Stimulated activated CD8-positive, alpha-beta memory T cell treated with anti-CD3 and anti-CD28 coated beads, Interleukin-4, amount 100 ng/mL, for 4 hours (primary cell): ENCODE results near the gene CYP2F1.

ENCODE experiments used
- DNase-seq, 2 donors: peaks; one replicate each; pipeline ENCODE4 v3.0.0-alpha.2; 2020; ENCODE audit warnings: low read depth in 2 of 2, low spot score in 1 of 2

The CYP2F1 gene

DNA sequence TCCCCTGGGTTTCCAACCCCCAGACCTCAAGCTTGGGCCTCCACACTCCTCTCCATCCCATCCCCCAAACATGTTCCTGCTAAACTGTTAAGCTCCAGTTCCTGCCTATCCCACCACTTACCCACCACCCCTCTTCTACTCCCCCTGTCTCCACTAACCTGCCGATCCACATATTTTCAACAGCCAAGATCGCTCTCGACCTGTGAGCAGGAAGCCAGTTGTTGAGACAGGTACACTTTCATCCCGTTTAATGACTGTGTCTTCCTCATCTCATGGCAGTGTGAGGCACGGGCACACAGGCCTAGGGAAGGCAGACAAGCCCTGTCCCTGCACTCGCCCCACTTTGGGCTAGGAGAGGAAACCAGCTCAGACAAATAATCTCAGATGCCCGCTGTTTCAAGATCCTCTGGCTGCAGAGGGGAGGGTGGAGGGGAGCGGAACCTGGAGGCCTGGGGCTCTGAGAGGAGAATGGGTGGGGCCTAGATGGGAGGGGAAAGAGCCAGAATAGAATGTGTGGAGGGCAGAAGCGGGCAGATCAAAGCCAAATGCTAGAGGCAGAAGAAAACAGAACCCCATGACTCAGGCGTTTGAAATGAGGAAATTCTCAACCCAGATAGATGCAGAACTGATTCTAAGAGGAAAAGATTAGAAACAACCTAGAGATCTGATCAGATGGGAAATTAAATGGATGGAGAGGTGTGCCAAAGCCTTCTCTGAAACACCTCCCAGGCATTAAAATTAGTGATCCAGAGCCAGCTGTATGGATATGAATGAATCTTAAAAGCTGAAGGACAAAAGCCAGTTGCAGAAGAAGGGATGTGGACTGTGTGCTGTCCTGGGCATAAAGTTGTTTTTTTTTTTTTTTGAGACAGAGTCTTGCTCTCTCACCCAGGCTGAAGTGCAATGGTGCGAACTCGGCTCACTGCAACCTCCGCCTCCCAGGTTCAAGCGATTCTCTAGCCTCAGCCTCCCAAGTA is 61.9 kb downstream of the CYP2F1 start:
- peak in 1 of 2 donors; percentile 6 for DNase-seq
